ENCODE measurements around the gene HCN1. TPM values are rescaled to one million over a fixed set of nuclear protein-coding genes. Genes with fewer than 3 reads are reported as not detected.

The HCN1 gene
- total and polyA plus RNA-seq, 2 of the 13 experiments (the other 11 are each of a cell fraction or from before 2014, with no cell fraction given), result not detected

DNA sequence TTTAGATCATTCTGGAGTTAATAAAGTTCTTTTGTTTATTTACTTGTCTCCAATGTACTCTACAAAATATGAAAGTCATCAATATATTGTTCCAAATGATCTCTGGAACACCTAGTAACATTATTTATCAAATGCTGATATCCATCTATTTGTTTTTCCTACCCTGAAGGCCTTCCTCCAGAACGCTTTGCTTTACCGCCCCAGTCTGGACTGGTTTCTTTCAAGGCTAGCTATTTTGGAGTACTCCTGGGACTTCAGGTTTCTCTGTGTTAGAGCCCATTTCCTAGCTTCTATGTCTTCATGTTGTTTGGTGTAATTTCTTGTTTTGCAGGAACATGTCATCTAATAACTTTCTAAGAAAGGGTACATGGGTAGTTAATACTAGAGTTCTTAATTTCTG lies 9.6 kb downstream of the HCN1 start:
- intact Hi-C loops (cut with micrococcal nuclease; ENCODE audit: unreplicated experiment), result no loop called here
- DNase-seq (ENCODE audit: low spot score) (no peak), FAIRE-seq (no peak), ATAC-seq (no peak)
- H3K9me3 ChIP-seq (ENCODE audit: low read length), result peaks cover 16% of the 10 kb centered on the region
- ChIA-PET CTCF (ENCODE audit: low intra/inter-chr PET ratio, low total read pairs) (no interaction called here), POLR2A (no interaction called here)
- no peak for TF ChIP-seq ZNF451 (CRISPR knock-in tag; IDR thresholded peaks at IDR 0.05)
- TF ChIP-seq, protein P1, sequence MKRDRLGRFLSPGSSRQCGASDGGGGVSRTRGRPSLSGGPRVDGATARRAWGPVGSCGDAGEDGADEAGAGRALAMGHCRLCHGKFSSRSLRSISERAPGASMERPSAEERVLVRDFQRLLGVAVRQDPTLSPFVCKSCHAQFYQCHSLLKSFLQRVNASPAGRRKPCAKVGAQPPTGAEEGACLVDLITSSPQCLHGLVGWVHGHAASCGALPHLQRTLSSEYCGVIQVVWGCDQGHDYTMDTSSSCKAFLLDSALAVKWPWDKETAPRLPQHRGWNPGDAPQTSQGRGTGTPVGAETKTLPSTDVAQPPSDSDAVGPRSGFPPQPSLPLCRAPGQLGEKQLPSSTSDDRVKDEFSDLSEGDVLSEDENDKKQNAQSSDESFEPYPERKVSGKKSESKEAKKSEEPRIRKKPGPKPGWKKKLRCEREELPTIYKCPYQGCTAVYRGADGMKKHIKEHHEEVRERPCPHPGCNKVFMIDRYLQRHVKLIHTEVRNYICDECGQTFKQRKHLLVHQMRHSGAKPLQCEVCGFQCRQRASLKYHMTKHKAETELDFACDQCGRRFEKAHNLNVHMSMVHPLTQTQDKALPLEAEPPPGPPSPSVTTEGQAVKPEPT (CRISPR knock-in tag; IDR thresholded peaks at IDR 0.05; ENCODE audit: low read depth), result no peak
- TF ChIP-seq, protein P2, sequence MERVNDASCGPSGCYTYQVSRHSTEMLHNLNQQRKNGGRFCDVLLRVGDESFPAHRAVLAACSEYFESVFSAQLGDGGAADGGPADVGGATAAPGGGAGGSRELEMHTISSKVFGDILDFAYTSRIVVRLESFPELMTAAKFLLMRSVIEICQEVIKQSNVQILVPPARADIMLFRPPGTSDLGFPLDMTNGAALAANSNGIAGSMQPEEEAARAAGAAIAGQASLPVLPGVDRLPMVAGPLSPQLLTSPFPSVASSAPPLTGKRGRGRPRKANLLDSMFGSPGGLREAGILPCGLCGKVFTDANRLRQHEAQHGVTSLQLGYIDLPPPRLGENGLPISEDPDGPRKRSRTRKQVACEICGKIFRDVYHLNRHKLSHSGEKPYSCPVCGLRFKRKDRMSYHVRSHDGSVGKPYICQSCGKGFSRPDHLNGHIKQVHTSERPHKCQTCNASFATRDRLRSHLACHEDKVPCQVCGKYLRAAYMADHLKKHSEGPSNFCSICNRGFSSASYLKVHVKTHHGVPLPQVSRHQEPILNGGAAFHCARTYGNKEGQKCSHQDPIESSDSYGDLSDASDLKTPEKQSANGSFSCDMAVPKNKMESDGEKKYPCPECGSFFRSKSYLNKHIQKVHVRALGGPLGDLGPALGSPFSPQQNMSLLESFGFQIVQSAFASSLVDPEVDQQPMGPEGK (CRISPR knock-in tag; IDR thresholded peaks at IDR 0.05), result no peak
- TF ChIP-seq, protein P3, sequence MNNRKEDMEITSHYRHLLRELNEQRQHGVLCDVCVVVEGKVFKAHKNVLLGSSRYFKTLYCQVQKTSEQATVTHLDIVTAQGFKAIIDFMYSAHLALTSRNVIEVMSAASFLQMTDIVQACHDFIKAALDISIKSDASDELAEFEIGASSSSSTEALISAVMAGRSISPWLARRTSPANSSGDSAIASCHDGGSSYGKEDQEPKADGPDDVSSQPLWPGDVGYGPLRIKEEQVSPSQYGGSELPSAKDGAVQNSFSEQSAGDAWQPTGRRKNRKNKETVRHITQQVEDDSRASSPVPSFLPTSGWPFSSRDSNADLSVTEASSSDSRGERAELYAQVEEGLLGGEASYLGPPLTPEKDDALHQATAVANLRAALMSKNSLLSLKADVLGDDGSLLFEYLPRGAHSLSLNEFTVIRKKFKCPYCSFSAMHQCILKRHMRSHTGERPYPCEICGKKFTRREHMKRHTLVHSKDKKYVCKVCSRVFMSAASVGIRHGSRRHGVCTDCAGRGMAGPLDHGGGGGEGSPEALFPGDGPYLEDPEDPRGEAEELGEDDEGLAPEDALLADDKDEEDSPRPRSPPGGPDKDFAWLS (CRISPR knock-in tag; IDR thresholded peaks at IDR 0.05; ENCODE audit: borderline replicate concordance), result no peak
- in situ Hi-C loops (cut with HindIII; ENCODE audit: extremely low pct_ligation_motif_present, low pct_unique_long_range_greater_than_20kb), result no loop called here
- no peak overlapping the region for H3K27ac ChIP-seq (ENCODE audit: extremely low read length, insufficient read depth, low read length)
- H3K27me3 ChIP-seq (ENCODE audit: control insufficient read depth in 1 of 2, insufficient read depth in 2 of 2, low read length in 2 of 2), result no peaks in the 10 kb centered on the region
- no peak overlapping the region for H3K9ac ChIP-seq (ENCODE audit: insufficient read depth, low read depth, low read length)
- no peak overlapping the region for H2AFZ ChIP-seq (ENCODE audit: low read length)
- H3K4me2 ChIP-seq (ENCODE audit: low read depth, low read length), result no peak overlapping the region
- no peaks in the 10 kb centered on the region for H3K79me2 ChIP-seq (ENCODE audit: insufficient read depth, low read length)
- H3K4me3 ChIP-seq (replicated peaks in 1 of 3; ENCODE audit: insufficient read depth in 1 of 3, low read depth in 2 of 3, low read length in 3 of 3), result no peak overlapping the region
- no peaks in the 10 kb centered on the region for H3K4me1 ChIP-seq (ENCODE audit: insufficient read depth, low read length)
- no TSS peak for BruUV-seq (replicated peaks)
- WGBS (ENCODE audit: low lambda C conversion rate), result 7% methylated on average over 2 of the region's 2 CpGs
- no peaks in the 10 kb centered on the region for H4K20me1 ChIP-seq (ENCODE audit: insufficient read depth, low read length)
- no peaks in the 10 kb centered on the region for H3K36me3 ChIP-seq (replicated peaks in 1 of 2; ENCODE audit: control insufficient read depth in 1 of 2, insufficient read depth in 2 of 2, low read length in 2 of 2)

Data from HepG2 (cell line).